ENCODE results near the gene DENND2A.

DNA sequence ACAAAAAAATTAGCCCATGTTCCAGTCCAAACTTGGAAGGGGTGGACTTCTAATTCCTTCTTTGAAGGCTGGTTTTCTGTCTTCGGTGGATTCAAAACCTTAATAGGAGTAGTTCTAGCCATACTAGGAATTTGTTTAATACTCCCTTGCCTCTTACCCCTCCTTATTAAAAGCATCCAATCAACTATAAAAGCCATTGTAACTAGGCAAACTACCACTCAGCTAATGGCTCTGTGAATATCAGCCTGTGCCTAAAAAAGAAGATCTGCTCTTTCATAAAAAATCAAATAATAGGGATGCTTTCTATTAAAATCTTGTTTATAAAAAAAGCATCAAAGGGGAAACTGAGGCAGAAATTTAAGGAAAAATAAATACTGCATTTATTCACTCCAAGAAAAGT, 28.0 kb upstream of the DENND2A start:
- TF ChIP-seq CTCF (conservative IDR thresholded peaks at IDR 0.05 in 1 of 2, IDR thresholded peaks at IDR 0.05 in 1 of 2; ENCODE audit: low read depth in 1 of 2, low read length in 2 of 2) (no peak), EZH2 (IDR thresholded peaks at IDR 0.05; ENCODE audit: low read length, missing control alignments) (no peak)

Measured in fibroblast of lung (primary cell).